ENCODE data around the gene FARP1. TPM values are rescaled to one million over a fixed set of nuclear protein-coding genes. Genes with fewer than 3 reads are reported as not detected.

The FARP1 gene
- total and polyA plus RNA-seq, 10 of the 15 experiments (the other 5 are each of a cell fraction or from before 2014, with no cell fraction given), result 0.17 to 6.9 (median 0.68) TPM

GRCh38 chr13:98207416-98207815 lies 64.5 kb downstream of the FARP1 start:
- H3K4me2 ChIP-seq (ENCODE audit: control insufficient read depth, insufficient read depth), result no peak overlapping the region
- H2AFZ ChIP-seq (ENCODE audit: control insufficient read depth, low read depth, low read length), result no peak overlapping the region
- H3K27ac ChIP-seq (ENCODE audit: control insufficient read depth, insufficient read depth), result no peak overlapping the region
- H4K20me1 ChIP-seq (ENCODE audit: control insufficient read depth, insufficient read depth), result no peaks in the 10 kb centered on the region
- H3K4me1 ChIP-seq (ENCODE audit: control insufficient read depth, insufficient read depth, low read length), result no peaks in the 10 kb centered on the region
- 24% methylated on average over 4 of the region's 4 CpGs for WGBS (ENCODE audit: insufficient coverage, insufficient replicate concordance, low lambda C conversion rate, missing lambda C conversion rate)
- no peak overlapping the region for H3K9ac ChIP-seq (ENCODE audit: control insufficient read depth, insufficient read depth, low read length)
- TF ChIP-seq ZNF207 (IDR thresholded peaks at IDR 0.05; ENCODE audit: borderline replicate concordance) (no peak), MTA3 (IDR thresholded peaks at IDR 0.05; ENCODE audit: borderline replicate concordance, low read length) (no peak), MTA2 (IDR thresholded peaks at IDR 0.05; ENCODE audit: low read depth) (no peak), PAX8 (IDR thresholded peaks at IDR 0.05) (no peak), BCLAF1 (IDR thresholded peaks at IDR 0.05) (no peak), KLF5 (IDR thresholded peaks at IDR 0.05; ENCODE audit: partially characterized antibody) (no peak), PAX5 (IDR thresholded peaks at IDR 0.05; ENCODE audit: borderline replicate concordance, low read depth, low read length) (no peak), CREM (IDR thresholded peaks at IDR 0.05; ENCODE audit: low read depth) (no peak), KAT2A (conservative IDR thresholded peaks at IDR 0.05; ENCODE audit: control insufficient read depth, low read depth, low read length) (no peak), KDM1A (IDR thresholded peaks at IDR 0.05; ENCODE audit: borderline replicate concordance) (no peak), CEBPZ (IDR thresholded peaks at IDR 0.05; ENCODE audit: low read depth, low read length) (no peak), NBN (IDR thresholded peaks at IDR 0.05) (no peak), RBBP5 (conservative IDR thresholded peaks at IDR 0.05) (no peak), ZNF217 (IDR thresholded peaks at IDR 0.05) (no peak), ZSCAN29 (IDR thresholded peaks at IDR 0.05) (no peak), ZBED1 (IDR thresholded peaks at IDR 0.05; ENCODE audit: borderline replicate concordance) (no peak), IRF3 (IDR thresholded peaks at IDR 0.05) (no peak)
- ChIA-PET RAD21 (ENCODE audit: unreplicated experiment) (interaction anchor here (1.0 to 1.5 kb wide), 3 partner anchors 9 to 59 kb away, joined by 3 to 5 read pairs (median 3); no protein-coding TSS in a partner anchor), CTCF (interaction anchor here (1.0 to 1.1 kb wide), 2 partner anchors 9 to 63 kb away, joined by 3 to 5 read pairs; no protein-coding TSS in a partner anchor), SMC1A (ENCODE audit: uncharacterized antibody, unreplicated experiment) (interaction anchor here (0.9 to 5.5 kb wide), 2 partner anchors 9 to 104 kb away, joined by 3 to 31 read pairs; no protein-coding TSS in a partner anchor), POLR2A (interaction anchor here (1.5 kb wide), 1 partner anchor 9 kb away, joined by 5 read pairs; no protein-coding TSS in a partner anchor)
- no peaks in the 10 kb centered on the region; the same call in 2 of the 3 replicates for H3K9me3 ChIP-seq (replicated peaks; ENCODE audit: control insufficient read depth, insufficient read depth, low read length)
- no peak for FAIRE-seq
- intact Hi-C loops (cut with micrococcal nuclease; ENCODE audit: unreplicated experiment), result no loop called here
- in situ Hi-C loops (cut with MboI), result no loop called here
- no peak for ATAC-seq
- no TSS peak for BruUV-seq (replicated peaks)
- no peak for DNase-seq (ENCODE audit: low read depth, low spot score)
- no peaks in the 10 kb centered on the region for H3K36me3 ChIP-seq (ENCODE audit: control insufficient read depth in 2 of 2, insufficient read depth in 2 of 2, low read length in 1 of 2)
- H3K27me3 ChIP-seq (replicated peaks in 1 of 2; ENCODE audit: control insufficient read depth in 2 of 2, insufficient read depth in 2 of 2, low read length in 1 of 2), result no peaks in the 10 kb centered on the region
- H3K79me2 ChIP-seq (ENCODE audit: control insufficient read depth, insufficient read depth, low read length), result no peaks in the 10 kb centered on the region
- no peak overlapping the region for H3K4me3 ChIP-seq
